AG10803 (cell line): Measurements from ENCODE around the gene MAN2A1.
"Not testable (repeated sequence)": the region's sequence is repeated elsewhere in the genome, so short reads cannot be mapped to it uniquely, and the experiment has no call there.

ENCODE experiments used
- DNase-seq: peaks from one replicate; pipeline ENCODE4 v3.0.0; 2010; ENCODE audit warnings: low read depth
- H3K4me3 ChIP-seq: 2 replicates; pipeline ENCODE4 v1.5.1; 2011; ENCODE audit warnings: mild to moderate bottlenecking, low read length, control low read depth
- TF ChIP-seq, protein P1 (sequence below): conservative IDR thresholded peaks from 2 replicates; pipeline ENCODE4 v1.5.1; 2011; ENCODE audit warnings: mild to moderate bottlenecking, low read length, control low read depth, inconsistent platforms

The MAN2A1 gene

DNA sequence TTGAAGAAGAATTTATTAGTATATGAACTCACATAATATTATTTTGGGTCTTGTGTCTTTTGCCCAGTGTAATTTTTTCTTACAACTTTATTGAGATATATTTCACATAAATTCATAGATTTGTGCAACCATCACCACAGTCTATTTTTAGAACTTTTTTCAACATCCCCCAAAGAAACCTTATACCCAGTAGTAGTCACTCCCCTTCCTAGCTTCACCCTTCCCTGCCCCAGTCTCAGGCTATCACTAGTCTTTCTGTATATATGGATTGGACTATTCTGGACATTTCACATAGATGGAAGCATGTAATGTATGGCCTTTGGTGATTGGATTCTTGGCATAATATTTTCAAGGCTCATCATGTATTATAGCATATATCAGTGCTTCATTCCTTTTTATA is 67.8 kb downstream of the MAN2A1 start:
- TF ChIP-seq, protein P1, sequence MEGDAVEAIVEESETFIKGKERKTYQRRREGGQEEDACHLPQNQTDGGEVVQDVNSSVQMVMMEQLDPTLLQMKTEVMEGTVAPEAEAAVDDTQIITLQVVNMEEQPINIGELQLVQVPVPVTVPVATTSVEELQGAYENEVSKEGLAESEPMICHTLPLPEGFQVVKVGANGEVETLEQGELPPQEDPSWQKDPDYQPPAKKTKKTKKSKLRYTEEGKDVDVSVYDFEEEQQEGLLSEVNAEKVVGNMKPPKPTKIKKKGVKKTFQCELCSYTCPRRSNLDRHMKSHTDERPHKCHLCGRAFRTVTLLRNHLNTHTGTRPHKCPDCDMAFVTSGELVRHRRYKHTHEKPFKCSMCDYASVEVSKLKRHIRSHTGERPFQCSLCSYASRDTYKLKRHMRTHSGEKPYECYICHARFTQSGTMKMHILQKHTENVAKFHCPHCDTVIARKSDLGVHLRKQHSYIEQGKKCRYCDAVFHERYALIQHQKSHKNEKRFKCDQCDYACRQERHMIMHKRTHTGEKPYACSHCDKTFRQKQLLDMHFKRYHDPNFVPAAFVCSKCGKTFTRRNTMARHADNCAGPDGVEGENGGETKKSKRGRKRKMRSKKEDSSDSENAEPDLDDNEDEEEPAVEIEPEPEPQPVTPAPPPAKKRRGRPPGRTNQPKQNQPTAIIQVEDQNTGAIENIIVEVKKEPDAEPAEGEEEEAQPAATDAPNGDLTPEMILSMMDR, result no peak
- DNase-seq, result no peak

DNA sequence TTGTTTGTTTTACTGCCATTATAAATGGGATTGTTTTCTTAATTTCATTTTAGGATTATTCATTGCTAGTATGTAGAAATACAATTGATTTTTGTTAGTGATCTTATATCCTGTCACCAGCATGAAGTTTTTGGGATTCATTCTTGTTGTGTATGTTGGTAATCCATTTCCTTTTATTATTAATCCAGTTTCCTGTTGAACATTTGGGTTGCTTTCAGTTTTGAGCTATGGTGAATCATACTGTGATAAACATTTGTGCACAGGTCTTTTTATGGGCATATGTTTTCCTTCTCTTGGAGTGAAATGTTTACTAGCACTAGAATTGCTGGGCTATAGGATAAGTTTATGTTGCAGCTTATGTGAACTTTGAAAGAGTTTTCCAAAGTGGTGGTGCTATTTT is 69.6 kb downstream of the MAN2A1 start:
- TF ChIP-seq, protein P1, result no peak
- no peak overlapping the region for H3K4me3 ChIP-seq
- DNase-seq, result peak; percentile 21

More for the DNA sequence above, 67.8 kb downstream of the MAN2A1 start:
- H3K4me3 ChIP-seq, result no peak overlapping the region

DNA sequence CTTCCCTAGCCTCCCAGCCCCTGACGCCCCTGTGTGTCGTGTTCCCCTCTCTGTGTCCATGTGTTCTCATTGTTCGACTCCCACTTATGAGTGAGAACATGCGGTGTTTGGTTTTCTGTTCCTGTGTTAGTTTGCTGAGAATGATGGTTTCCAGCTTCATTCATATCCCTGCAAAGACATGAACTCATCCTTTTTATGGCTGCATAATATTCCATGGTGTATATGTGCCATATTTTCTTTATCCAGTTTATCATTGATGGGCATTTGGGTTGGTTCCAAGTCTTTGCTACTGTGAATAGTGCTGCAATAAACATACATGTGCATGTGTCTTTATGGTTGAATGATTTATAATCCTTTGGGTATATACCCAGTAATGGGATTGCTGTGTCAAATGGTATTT is 70.4 kb downstream of the MAN2A1 start:
- DNase-seq, result not testable (repeated sequence)

DNA sequence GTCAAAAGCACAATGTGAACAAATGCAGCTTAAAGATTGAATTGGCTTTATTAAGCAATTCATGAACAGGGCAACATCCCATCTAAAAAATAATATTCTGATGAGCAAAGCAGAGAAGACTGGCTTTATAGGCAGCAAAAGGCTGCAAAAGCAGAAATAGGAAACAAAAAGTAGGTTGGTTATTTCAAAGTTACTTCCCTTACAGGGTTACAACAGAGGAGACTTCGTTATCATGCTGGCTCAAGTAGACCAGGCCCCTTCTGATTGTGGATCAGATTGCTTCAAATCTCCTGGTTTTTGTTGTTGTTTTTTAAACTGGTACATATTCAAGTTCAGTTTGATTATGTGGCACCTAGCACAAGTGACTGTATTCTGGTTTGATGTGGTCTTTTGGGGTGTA is 73.1 kb downstream of the MAN2A1 start:
- no peak for DNase-seq
- TF ChIP-seq, protein P1, result no peak
- no peak overlapping the region for H3K4me3 ChIP-seq

More for the DNA sequence above, 70.4 kb downstream of the MAN2A1 start:
- H3K4me3 ChIP-seq, result not testable (repeated sequence)

DNA sequence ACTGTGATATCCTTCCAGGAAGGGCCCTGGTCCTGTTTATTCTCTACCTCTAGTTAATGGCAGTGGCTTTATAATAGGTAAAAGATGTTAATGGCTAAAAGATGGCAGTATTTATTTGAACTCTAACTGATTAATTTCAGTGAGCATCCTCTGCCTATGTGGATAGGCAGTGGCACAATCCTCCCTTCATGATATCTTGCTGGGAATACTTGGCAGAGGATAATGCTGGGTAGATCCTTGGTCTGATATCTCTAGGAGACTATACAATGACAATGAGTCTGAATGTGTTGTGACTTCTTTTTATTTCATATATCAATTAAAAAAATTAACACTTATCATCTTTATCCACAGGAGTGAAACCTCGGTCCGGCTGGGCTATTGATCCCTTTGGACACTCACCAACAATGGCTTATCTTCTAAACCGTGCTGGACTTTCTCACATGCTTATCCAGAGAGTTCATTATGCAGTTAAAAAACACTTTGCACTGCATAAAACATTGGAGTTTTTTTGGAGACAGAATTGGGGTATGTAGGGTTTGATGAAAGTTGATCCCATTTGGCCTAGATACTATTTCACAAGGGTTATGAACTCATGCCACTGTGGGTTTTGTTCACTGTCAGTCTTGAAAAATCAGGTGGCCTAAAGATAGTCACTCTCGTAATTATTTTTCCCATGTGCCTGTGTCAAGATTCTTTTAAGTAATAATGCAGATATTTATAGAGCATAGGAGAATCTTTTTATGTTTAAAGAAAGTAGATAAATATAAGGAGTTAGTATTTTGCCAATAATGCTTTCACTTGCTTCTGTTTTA is 77.7 kb downstream of the MAN2A1 start:
- TF ChIP-seq, protein P1, result no peak
- no peak for DNase-seq
- no peak overlapping the region for H3K4me3 ChIP-seq

DNA sequence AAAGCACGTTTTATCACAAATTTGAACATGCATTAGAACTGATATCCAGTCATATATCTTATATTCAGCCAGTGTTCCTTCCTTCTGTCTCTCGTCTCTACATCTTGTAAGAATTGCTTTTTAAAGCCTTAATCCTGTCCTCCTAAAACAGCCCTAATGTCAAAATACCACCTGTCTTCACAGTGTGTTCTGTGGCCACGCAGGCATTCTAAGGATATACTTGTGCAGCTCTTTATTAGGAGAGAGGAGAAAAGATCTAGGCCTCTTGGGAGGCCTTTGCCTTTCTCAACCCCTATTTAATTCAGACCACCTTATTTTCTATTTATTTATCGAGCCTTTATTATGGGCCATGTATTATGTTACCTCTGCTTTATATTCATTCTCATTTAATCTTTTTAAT is 78.3 kb downstream of the MAN2A1 start:
- TF ChIP-seq, protein P1, result no peak
- no peak for DNase-seq
- H3K4me3 ChIP-seq, result no peak overlapping the region

DNA sequence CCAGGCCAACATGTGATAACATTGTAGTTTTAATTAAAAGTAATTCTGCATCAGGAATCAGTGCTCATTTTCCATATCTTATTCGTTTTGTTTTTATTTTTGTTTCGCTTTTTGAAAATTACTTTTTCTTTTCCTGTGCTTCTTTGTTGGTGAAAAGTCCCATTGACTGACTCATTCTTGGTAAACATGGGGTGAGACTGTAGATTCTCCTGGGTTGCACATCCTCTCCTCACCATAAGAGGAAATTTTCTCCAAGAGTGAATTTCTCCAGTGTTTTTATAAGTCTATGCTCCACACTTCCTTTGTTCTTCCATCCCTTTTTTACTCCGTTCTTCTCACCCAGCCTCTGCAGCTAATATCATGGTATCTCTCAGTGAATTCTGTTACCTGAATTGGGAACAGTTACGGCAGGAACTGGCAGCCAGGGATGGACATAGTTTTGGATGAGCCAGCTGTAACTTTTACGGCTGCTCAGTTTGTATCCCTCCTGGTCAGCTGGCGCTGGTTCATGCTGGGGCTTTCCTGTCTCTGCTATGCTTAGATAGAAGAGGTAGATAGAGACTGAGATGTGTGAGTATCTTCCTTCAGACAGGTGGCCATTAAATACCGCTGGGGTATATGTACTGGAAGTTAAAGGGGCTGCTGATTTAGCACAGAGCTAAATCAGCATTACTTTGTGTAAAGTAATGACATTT is 80.0 kb downstream of the MAN2A1 start:
- DNase-seq, result no peak
- TF ChIP-seq, protein P1, result no peak
- H3K4me3 ChIP-seq, result no peak overlapping the region
